Left cardiac atrium (tissue), 4 donors: ENCODE measurements around the gene SERPINB10. TPM values are rescaled to one million over a fixed set of nuclear protein-coding genes. Genes with fewer than 3 reads are reported as not detected.
"Not testable (repeated sequence)": the region's sequence is repeated elsewhere in the genome, so short reads cannot be mapped to it uniquely, and the experiment has no call there.

ENCODE experiments used
- ATAC-seq, 2 donors: fragments of 200-7000 bp; cut with Tn5 transposase; one replicate each; pipeline ENCODE4 v1.9.1; 2020; ENCODE audit warnings: mild to moderate bottlenecking in 2 of 2, moderate library complexity in 2 of 2
- DNase-seq: peaks from one replicate; pipeline ENCODE4 v3.0.0-alpha.2; 2020
- intact Hi-C, 2 donors: fragments of 100-400 bp; cut with DNase I; formaldehyde crosslinking; loops; one replicate each; pipeline versions ENCODE4 v1.14.1 to v1.15.1; 2022 to 2023
- total RNA-seq, 2 donors: library from RNA; stranded (reverse); fragmentation: NEBNext Ultra II Directional; extraction: Animal tissue kit (Norgen Biotek cat#: 25700); gene quantifications; one replicate each; pipeline ENCODE4 v1.2.1, GENCODE V29; 2021
- donor health status: DM: no; HTN: yes; CAD: no.
- donor health status: DM: no; HTN: yes; CAD: no; lungs with severe emphysema.
- donor health status: DM: yes; HTN: yes; CAD: no.
- donor health status: Dilated cardiomyopathy.

Gene SERPINB10
- total RNA-seq, 2 donors from 2014 or later, result not detected

DNA sequence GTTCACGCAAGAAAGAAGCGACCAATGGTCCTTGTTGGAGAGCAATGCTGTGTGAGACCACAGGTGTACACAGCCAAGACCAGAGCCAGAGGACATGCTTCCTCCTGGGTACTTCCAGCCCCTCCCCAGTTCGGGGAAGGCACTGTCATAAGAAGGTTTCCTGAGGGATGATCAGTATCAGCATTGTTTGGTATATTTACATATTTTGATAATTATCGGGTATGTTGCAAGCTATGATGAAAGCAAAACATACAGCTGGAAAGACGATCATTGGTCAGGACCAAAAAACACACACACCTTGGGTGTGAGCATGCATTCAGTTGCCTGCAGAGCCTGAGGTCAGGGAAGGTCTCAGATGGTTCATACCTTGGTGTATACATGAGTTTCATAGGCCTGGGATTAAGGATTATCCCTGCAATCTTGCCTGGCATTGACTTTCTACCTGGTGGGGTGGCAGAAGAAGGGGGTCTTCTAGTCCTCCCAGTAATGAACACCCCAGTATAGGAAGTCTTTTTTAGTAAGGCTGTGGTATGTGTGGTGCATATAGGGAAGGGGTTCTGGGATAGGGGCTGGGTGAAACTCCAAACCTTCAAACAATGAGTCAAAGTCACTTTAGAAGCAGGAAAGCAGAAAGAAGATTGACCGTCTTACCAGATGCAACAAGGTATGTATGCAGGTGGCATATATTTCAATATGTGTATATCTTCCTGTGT lies 17.4 kb upstream of the SERPINB10 start:
- no peak for DNase-seq
- intact Hi-C loops, result no loop called here
- no peak for ATAC-seq

DNA sequence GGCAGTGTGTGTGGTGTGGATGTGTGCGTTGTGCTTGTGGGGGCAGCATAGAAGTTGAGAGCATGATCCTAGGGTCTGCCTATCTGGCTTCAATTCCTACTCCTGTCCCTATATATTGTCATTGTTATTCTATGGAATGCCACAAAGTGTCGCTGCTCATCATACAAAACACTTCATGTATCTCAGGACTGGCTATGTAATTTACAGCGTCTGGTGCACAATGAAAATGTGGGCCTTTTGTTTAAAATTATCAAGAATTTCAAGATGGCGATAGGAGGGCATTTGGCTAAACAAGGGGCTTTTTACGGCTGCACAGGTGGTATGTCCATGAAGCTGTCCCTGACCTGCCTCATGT lies 16.8 kb upstream of the SERPINB10 start:
- ATAC-seq, result no peak
- DNase-seq, result no peak
- intact Hi-C loops, result no loop called here

DNA sequence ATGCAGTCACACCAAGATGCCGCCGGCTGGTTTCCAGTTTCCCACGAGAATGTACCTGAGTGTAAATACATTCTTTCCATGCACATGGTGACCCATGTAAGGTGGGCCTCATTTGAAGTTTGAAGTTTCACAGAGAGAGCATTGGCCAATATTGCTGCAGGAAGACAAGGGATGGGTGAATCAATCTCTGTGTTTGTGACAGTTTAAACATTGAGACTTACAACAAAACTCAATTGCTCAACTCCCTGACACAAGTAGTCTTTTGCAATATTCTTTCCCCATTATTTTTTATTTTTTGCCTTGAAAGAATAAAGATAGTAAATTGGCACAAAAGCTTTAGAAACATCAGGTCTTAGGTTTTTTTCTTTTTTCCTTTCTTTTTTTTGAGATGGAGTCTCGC lies 15.2 kb upstream of the SERPINB10 start:
- ATAC-seq (no peak), DNase-seq (no peak)
- intact Hi-C loops, result no loop called here

DNA sequence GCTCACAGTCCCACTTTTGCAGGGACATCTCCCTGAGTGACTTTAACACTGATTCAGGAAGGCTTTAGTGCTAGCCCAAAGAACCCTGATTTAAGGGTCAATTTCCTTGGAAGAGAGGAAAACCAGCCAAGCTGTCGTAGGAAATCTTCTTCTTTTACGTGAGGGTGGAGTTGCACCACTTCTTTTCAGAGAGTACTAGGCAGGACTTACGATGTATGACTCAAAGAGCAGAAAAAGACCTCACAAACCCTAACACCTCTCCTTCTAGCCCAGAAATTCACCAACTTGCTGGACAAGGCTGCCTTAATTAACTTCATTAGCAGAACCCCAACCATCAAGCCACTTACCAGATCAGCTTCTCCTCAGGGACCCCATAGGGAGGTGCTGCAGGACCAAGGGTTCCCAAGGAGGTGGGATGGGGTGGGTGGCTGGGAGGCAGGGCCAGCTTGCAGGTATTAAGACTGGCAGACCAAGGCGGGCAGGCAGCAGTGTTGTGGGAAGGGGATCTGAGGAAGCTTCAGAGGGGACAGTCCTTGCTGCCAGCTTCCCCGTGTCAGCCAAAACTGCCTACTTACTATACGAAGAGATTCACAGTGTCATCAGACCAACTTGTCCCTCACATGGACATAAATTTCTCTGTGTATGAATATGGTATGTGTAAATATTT lies 13.5 kb upstream of the SERPINB10 start:
- intact Hi-C loops, result no loop called here
- no peak for ATAC-seq
- no peak for DNase-seq

DNA sequence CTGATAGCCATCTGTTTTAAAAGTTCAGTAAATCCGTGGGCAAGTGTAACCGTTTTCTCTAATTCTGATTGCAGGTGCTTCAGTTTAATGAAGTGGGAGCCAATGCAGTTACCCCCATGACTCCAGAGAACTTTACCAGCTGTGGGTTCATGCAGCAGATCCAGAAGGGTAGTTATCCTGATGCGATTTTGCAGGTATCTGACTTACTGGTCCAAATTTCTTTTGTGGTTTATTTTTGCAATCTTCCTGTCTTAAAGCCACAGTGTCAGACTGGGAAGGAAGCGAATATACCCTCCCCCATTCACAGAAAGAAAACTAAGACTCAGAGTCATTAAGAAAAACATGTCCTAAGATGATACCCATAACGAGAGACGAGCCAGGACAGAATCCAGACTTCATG lies 12.6 kb upstream of the SERPINB10 start:
- no peak for ATAC-seq
- no peak for DNase-seq
- intact Hi-C loops, result no loop called here

DNA sequence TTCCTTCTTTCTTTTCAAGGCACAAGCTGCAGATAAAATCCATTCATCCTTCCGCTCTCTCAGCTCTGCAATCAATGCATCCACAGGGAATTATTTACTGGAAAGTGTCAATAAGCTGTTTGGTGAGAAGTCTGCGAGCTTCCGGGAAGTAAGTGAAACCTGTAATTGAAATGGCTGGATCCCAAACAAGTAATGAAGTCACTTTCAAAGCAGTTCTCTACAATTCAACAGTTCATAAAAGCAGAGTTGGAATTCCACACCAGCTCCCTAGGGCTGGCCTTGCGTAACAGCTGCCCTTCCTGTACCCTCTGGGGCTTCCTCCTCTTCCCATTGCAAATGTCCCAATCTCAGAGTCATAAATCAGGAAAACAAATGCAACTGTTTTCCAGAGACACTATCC lies 10.7 kb upstream of the SERPINB10 start:
- intact Hi-C loops, result no loop called here
- ATAC-seq, result no peak
- no peak for DNase-seq

DNA sequence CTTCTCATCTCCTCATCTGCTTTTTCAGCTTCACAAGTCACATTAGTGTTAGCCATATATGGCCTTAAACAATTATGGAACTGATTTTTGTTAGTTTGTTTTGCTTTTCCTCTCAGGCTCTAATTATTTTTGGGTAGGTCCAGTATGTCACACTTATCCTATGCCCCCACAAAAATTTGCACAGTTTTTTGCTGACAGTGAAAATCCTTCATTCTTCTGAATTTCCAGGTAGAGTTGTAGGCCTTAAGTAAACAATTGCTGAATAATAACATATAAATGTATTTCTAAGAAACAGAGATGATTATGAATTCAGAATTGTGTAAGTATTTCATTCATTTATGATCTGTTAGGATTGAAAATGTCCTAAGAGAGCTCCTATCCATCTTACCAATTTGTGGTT lies 8.6 kb upstream of the SERPINB10 start:
- intact Hi-C loops, result no loop called here
- DNase-seq (no peak), ATAC-seq (no peak)

DNA sequence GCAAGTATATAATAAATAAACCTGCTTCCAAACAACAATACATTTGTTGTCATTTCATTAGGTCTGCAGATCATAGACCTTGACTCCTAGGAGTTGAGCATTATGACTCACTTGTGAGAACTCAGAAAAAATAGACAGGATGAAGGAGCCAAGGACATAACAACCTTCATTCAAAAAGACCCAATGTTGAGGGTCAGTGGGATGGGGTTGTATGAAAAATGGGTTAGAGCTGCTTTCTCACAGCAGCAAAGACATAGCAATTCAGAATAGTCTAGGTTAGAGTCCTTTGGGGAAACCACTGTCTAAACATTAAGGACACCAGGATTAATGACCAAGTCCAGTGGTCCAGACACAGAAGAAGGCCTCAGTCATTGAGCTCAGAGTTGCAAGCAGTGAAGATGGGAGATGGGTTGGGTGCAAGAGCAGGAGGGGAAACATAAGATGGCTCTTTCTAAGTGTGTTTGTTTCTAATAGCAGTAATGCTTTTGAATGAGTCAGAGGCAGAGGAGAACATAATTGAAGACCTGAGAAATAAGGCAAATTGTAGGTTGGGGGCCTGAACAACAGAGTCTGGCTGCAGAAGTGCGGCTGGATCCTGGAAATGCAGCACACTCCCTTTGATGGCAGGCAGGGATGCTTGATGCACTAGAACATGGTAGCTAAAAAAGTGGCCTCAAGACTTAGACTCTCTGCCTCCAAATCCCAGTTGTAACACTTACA lies 3.7 kb upstream of the SERPINB10 start:
- no peak for ATAC-seq
- intact Hi-C loops, result no loop called here
- DNase-seq, result no peak

DNA sequence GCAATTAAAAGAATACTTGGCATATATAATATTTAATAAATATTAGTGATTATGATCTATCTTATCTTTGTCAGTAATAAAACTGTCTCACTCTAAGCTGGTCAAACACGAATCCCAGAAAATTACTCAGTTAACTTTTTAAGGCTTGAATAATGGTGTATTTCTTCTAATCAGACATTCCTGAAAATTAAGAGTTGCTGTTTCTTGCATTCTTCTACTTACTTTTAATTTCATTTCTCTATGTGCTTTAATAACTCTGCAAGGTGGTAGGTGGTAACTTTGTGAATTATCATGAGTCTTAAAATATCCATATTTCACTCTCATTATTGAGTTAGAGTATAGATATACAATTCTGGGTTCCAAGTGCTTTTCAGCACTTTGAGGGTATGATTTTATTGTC lies 3.1 kb upstream of the SERPINB10 start:
- intact Hi-C loops, result no loop called here
- ATAC-seq (no peak), DNase-seq (no peak)

DNA sequence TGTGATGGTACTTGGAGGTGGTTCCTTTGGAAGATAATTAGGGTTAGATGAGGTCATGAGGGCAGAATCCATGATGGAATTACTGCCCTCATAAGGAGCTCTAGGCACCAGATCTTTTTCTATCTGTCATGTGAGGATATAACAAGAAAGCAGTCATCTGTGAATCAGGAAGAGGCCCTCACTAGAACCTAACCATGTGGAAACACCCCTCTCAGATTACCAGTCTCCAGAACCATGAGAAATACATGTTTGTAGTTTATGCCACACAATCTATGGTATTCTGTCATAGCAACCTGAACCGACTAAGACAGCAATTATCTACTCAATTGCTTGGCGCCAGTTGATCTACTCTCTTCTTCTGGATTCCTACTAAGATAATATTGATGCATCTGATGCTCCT lies 2.4 kb upstream of the SERPINB10 start:
- intact Hi-C loops, result no loop called here
- ATAC-seq (no peak), DNase-seq (no peak)

DNA sequence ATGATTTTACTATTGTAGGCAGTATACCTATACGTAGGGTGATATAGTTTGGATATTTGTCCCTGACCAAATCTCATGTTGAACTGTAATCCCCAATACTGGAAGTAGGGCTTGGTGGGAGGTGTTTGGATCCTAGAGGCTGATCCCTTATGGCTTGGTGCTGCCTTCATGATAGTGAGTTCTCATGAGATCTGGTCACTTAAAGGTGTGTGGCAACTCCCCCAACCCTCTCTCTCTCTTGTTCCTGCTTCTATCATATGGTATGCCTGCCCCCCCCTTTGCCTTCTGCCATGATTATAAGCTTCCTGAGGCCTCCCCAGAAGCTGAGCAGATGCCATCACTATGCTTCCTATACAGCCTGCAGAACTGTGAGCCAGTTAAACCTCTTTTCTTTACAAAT lies 1.7 kb upstream of the SERPINB10 start:
- DNase-seq, result no peak
- intact Hi-C loops, result no loop called here

DNA sequence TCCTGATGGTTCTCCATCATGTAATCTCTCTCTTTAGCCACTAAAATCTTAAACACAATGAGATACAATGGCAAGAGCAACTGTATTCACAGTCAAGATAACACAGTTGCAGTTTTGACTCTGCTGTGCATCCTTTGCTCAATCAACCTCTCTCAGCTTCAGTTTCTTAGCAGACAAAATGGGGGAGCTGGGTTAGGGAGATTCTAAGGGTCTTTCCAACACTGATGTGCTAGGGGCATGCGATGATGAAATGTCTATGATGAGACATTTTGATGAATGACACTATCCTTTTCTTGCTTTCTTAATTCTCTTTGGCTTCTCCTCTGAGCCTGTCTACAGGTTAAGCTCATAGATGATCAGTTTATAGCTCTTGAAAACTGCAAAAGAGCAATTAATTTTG lies 1.1 kb downstream of the SERPINB10 start:
- no peak for ATAC-seq
- intact Hi-C loops, result no loop called here
- no peak for DNase-seq

More for the DNA sequence above, 1.7 kb upstream of the SERPINB10 start:
- no peak for ATAC-seq

DNA sequence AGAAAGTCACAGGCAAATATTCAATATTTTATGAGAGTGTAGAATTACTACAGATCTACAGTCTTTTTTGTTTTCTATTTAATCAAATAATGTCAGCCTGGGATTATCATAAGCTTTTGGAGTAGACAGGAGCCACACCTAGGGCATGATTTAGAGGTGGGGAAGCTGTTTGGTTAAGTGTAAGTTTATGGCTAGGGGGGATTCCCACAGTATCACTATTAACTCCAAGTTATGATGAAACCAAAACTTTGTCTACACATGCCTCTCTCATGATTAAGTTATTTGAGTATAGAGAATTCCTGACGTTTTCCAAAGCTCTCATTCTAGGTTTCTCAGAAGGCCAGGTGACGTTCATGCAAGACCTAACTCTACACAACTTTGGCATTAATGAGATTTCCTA lies 2.1 kb downstream of the SERPINB10 start:
- ATAC-seq, result no peak
- intact Hi-C loops, result no loop called here
- no peak for DNase-seq

DNA sequence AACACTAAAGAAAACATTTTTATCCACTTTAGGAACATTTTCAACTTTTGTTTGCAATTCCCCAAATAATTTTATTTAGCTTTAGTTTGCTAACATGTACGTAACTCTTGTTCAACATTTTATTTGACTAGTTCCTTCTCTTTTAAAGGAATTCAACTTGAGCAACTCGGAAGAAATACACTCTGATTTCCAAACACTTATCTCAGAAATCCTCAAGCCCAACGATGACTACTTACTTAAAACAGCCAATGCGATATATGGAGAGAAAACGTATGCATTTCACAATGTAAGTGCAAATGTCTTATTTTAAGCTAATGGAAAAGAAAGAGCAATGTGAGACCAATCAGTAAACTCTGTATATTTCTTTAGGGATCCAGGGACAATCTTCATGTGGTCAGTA lies 10.1 kb downstream of the SERPINB10 start:
- no peak for ATAC-seq
- intact Hi-C loops, result no loop called here
- DNase-seq, result no peak

DNA sequence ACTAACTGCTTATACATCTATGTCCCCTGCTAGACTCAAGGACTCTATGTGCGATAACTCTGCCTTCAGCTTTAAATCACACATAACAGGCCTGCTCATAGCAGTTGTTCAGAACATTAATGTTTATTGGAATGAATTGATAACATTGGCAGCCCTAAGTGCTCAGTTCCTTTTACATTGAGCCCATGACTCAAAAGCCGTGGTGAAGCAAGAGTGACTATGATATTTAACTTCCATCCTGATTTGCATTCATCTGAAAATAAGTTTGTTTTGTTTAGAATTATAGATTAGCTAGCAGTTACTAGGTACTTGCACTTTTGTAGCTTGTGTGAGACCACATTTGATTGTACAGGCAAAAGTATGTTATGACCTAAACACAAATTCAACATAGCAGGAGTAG lies 14.3 kb downstream of the SERPINB10 start:
- intact Hi-C loops, result no loop called here
- ATAC-seq, result no peak

DNA sequence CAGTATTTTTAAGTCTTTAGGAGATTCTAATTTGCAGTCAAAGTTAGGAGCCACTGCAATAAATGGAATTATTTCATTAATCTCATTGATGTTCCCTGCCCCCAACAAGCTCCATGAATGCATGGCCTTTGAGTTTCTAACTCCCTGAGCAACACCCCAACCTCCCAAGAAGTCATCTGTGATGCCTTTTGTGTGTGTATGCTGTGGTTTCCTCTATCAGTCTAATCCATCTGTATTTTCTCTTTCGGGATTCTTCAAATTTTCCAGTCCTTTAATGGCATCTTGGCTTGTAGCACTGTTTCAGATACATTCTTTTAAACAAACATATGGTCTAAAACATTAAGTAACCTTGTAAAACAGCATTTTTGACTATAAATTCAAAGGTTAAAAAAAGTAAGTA lies 16.8 kb downstream of the SERPINB10 start:
- DNase-seq, result no peak
- no peak for ATAC-seq
- intact Hi-C loops, result no loop called here

More for the DNA sequence above, 14.3 kb downstream of the SERPINB10 start:
- DNase-seq, result no peak

DNA sequence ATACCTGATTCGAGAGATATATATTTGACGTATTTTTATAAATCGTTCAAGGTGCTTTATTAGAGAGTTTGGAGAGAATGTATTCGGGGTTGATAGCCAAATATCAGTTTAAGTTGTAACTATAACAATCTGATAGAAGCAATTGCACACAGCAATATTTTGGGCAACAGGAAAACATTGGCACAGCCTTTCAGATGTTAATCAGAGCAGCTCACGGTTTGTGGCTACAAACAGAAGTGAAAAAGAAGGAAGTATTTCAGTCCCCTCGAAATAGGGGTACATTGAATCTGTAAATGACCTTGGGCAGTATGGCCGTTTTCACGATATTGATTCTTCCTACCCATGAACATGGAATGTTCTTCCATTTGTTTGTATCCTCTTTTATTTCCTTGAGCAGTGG lies 20.6 kb downstream of the SERPINB10 start:
- no peak for DNase-seq
- intact Hi-C loops, result no loop called here
- ATAC-seq, result no peak

DNA sequence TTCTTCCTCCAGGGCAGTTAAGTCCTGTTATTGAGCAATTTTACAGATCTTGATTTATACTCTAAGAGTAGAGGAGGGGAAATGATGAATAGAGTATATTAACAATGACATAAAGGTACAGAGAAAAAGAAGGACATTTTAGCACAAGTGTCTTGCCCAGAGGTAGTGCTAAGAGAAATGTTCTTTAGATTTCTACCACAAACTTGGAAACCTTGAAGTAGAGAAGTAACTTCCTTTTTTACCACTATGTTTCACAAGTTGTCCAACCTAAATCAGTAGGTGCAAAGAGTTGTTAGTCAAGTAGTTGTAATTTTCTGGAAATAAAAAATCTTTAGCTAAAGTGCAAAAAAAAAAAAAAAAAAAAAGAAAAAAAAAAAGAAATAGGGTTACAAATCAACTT lies 21.6 kb downstream of the SERPINB10 start:
- intact Hi-C loops, DNase-seq, ATAC-seq: not testable (repeated sequence)

DNA sequence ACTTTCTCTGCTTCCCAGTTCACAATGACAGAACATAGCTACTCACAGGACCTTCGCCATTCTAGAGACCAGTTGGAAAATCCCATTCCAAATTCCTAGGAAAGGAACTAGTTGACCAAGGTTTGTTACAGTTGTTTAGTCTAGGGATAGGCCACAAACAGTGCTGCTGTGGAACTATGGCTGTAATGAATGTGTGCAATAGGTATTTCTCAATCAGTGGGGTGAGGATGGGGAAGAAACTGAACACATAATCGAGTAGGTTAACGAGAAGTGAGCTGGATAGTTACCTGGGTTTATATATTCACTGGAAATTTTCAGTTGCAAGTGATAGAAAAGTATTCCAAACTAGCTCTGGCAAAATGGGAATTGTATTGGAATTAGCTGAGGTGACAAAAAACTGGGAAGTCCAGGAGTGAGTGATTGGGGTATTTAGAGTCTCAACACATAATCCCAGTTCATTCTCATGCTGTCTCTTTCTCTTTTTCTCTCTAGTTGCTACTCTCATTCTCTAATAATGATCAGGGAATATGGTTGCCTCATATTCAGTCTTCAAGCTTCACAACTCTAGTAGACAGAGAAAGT lies 23.1 kb downstream of the SERPINB10 start:
- DNase-seq, result no peak
- intact Hi-C loops, result loop anchor here in 1 of 2 donors (10.0 kb wide), 1 partner anchor 54 kb away; no protein-coding TSS in a partner anchor
- ATAC-seq, result no peak
